NCI-H82 treated with DMSO at 0.1 percent for 48 hours (cell line): ENCODE results near the gene COL3A1.

Source experiments
- DNase-seq: peaks from one replicate; lab custom pipeline; 2025; ENCODE audit not compliant: unreplicated experiment; lab: John Stamatoyannopoulos, UW

COL3A1 gene

DNA sequence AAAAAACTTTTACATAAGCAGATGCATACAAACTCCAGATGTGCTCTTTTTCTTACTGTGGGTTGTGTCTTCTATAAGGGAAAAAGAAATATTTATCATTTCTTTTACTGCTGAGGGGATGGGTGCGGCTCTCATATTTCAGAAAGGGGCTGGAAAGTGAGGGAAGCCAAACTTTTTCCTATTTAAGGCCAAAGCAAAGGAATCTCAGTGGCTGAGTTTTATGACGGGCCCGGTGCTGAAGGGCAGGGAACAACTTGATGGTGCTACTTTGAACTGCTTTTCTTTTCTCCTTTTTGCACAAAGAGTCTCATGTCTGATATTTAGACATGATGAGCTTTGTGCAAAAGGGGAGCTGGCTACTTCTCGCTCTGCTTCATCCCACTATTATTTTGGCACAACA, at the start of gene COL3A1:
Gene COL3A1 (plus strand): TSS at position 210 of the 400 bp plus-strand sequence. CDS start 117 bp downstream, at position 327.
- DNase-seq: no peak

DNA sequence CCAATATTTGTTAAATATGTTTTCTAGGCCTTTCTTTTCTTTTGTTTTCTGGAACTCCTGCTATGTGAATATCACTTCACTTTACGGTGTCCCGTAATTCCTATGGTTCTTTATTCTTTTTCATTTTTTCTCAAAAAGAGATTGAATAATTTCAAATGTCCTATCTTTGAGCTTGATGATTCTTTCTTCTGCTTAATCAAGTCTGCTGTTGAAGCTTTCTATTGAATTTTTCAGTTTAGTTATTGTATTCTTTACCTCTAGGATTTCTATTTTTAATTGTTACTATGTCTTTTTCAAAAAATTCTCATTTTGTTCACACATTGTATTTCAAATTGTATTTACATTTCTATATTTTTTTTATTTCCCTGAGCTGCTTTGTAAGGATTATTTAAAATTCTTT, 45.5 kb upstream of the COL3A1 start:
- no peak for DNase-seq

DNA sequence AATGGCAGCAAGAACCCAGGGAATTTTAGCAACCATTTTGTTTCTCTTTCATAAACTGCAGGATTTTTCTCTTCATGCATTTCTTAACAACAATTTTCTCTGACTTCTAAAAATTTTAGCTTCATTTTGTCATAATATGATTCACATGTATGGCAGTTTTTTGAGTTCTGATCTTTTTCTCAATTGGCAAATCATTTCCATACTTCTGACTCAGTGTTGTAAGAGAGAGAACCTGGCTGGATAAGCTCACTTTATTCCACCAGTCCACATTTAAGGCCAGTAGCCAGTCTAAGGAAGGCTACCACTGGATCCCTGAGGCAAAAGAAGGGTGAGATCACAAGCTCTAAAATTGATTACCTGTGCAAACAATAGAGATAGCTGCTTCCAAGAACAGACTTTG, 42.8 kb upstream of the COL3A1 start:
- DNase-seq: no peak

DNA sequence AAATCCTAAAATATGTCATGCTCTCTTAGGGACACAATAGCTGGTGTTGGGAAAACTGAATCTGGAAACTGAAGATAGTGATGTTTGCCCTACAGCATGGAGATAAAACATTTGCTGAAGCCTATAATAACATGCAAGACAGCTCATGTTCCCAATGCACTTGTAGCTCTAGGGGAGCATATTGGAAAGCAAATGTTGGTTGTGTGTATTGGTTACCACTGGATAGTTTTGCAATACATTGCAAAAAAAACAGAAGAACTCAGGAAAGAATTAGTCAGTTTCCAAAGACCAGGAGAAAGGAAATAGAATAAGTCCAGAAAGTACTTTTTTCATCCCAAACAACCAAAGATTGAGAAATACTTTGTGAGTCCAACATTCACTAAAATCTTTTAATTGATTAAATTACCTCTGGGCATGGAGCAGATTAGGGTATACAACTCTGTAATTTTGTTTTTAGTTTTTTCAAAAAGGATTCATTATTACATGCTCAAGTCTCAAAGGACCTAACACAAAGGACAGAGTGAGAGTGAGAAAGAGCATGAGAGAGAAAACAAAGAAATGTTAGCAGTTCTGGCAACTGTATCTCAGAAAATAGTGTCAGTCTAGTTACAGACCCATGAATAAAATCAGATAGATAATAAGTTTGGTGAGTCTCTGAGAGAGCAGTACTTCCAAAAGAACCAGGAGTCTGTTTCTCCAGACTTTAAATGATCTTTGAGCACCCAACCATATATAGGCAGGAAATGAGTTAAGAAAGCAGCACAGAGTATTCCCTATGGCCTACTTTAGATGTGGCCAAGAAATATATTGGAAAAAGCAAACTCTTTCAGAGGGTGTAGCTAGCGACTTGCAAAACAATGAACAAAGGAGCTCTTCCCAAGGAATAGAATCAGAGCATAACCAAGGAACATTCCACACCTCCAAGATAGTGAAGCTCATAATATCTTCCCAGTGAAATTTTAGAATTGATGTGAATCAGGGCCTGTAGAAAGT, 36.6 kb upstream of the COL3A1 start:
- DNase-seq: no peak

DNA sequence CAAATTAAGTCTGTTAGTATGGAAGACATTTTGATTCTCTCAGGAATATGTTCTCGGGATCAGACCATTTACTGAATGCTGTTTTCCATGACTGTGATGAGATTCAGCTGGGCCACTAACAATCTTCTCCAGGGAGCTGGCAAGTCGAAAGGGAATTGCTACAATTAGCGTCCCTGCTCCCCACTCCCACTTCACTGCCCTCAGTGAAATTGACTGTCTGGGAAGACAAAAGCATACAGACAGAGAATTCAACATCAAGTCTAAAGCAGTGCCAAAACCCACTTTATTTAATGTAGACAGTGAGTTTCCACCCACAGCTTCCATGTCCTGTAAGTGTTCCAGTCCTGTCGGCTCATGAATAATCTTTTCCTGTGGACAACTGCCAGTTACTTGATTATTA, 34.0 kb upstream of the COL3A1 start:
- DNase-seq: no peak

DNA sequence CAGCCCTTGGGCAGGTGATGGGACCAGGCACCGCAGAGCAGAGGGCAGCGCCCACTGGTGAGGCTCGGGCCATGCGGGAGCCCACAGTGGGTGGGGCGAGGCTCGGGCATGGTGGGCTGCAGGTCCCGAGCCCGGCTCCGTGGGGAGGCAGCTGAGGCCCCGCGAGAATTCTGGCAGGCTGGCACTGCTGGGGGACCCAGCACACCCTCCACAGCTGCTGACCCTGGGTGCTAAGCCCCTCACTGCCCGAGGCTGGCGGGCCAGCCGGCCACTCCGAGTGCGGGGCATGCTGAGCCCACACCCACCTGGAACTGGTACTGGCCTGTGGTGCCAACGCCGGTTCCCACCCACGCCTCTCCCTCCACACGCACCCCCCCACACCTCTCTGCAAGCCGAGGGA, 29.7 kb upstream of the COL3A1 start:
- DNase-seq: no peak

DNA sequence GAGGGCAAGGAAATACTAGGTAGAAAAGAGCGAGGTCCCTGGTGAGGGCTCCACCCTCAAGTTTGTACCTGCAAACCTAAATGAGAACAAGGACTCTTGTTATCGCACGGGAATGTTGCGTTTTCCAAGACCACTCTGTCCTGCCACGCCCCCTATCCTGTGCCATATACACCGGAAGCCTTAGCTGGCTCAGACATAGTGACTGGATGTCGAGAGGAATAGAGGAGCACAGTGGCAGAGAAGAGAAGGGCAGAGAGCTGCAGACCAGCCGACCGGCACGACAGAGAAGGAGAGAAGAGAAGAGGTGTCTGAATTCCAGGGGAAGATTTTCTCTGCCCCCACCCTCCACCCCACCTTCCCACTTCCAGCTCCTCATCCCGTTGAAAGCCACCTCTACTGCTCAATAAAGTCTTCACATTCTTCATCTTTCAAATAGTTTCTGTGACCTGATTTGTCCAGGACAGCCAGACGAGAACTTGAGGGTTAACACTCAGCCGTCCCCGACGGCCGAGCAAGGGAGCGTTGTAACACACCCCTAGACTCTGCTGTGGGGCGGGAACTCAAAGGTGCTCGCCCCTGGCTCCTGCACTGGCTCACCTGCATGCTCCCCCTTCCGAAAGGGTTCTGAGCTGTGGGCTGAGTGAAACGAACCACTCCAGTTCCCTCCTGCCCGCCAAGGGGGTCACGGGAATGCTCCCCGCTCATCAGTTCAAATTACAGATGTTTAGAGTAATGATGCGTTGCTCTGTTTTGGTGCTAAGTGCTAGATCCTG, 24.9 kb upstream of the COL3A1 start:
- no peak for DNase-seq

DNA sequence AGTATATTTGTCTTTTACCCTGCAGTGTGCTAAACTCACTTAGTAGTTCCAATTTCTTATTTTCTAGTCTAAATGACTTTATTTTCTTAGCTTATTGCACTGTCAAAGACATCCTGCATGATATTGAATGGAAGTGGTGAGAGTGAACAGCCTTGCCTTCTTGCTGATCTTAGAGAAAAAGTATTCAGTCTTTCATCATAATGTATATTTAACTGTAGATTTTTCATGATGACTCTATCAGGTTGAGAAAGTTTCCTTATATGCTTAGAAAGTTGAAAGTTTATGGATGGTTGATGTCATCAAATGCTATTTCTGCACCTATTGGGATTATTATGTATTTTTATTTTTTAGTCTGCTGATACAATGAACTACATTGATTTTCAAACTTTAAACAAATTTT, 21.3 kb upstream of the COL3A1 start:
- DNase-seq: no peak

DNA sequence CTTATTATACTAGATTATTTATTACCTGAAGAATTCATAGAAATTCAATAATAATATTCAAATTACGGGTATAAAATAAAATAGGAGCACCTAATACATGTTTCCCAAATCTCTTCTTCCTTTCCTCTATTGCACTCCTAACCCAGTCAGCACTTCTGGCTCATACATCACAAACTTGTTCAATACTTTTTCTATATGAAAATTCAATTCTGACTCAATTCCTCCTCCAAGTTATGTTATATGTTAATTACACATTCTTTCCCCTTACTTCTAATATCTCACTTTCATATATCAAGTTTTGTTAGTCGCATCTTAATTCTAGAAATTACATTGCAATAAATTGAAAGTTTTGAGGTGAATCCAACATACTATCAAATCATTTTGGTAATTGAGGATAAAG, 17.9 kb upstream of the COL3A1 start:
- no peak for DNase-seq

DNA sequence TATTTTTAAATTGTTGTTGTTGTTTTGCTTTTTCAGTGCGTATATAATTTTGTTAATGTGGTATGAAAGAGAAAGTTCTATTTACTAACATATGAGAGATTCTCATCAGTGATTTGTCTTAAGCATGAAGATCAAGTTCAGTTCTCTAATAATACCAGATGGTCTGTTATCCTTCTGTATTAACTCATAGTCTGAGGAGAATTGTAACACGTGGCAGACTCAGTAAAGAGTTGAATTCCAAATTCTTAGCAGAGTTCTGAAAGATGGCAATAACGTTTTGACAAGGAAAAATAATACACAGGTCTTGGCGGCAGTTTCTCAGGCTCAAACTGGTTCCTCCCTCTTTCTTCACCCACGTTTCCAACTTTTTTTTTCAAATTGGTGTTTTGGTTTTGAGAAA, 17.2 kb upstream of the COL3A1 start:
- DNase-seq: no peak

DNA sequence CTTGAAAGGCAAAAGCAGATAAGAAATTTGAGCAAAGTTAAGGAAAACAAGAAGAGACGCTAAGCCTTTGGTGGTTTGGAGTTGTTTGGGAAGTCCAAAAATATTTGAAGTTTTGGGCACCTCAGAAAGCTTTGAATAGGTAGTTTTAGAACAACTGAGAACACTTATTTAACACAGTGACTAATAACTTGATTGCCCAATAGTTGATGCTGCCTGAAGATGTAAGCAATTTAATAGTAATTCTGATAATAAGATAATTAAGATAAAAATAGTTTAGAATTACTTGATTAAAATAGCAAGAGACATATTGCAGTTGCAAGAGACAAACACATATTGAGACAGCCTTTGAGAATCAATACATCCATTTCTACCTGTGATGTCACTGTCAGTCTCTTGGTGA, 16.5 kb upstream of the COL3A1 start:
- DNase-seq: no peak

DNA sequence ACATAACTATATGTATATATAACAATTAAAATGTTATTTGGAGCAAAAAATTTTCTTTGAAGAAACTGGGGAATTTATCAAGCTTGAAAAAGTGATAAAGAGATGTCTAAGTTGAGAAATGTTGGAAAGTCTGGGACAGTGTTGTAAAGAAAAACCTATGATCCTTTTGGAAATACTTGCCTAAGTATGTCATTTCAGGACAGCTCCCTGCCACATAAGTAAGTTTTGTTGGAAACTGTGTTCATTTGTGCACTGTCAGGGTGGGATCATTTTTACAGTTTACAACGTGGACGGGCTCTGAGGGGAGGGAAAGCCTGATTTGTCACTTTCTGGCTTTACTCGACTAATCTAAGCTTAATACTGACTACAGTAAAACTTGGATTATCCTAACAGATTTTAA, 10.4 kb upstream of the COL3A1 start:
- no peak for DNase-seq

DNA sequence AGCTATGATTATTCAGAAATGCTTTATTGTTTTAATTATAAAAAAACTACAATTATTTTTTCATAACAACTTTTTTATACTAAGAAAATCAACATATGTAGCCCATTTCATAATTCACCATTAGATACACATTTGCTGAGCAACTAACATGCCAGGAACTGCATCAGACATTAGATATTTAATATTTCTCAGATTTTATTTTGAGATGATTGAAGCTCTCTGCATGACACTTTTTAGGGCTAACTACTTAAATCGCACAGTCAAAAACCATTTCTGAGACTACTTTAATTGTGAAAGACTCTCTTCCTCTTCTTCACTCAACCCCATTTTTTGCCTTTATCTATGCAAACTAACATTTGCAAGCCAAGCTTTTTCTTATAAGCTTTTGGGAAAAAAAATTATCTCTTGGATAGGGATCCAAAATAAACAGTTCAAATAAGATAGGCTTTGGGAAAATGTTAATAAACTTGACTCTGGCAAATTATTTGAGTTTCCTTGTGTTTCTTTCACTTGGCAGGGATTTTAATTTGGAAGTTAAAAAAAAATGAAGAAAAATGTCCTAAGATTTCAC, 9.1 kb upstream of the COL3A1 start:
- no peak for DNase-seq

DNA sequence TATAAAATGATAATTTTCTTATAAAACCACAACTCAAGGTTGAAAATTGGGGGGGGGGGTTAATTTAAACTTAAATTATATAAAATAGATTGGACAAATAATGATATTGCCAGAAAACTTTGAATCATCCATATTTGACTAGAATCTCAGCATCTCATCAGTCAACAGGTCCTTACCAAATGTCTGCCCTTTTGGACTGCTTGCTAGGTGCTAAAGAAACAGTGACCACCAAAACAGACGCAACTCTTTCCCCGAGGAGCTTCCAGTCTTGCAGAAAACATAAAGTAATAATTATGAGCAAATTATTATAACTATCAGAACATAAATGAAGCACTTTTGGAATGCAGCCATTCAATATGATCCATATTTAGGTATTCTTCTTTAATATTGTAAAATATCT, 8.6 kb upstream of the COL3A1 start:
- no peak for DNase-seq

DNA sequence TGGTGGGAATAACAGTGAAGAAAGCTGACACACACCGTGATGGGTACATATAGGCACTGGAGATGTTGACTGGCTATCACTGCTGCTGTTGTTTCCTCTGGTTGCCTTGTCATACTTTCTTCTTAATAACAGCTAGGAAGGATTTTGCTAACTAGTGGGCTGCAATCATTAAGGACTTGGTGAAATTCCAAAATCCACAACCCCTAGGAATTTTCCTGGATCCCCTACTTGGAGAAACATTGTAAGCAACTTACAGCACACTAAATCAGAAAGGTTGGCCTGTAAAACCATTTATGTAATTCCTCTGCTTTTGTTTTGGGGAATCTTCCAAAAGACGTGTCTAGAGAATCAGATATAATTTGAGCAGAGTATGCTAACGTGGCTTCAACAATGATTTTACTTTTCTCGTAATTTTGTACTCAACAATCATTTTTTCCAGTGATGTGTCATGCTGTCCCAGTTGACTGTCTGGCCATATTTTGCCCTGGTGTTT, 8.0 kb upstream of the COL3A1 start:
- DNase-seq: no peak

DNA sequence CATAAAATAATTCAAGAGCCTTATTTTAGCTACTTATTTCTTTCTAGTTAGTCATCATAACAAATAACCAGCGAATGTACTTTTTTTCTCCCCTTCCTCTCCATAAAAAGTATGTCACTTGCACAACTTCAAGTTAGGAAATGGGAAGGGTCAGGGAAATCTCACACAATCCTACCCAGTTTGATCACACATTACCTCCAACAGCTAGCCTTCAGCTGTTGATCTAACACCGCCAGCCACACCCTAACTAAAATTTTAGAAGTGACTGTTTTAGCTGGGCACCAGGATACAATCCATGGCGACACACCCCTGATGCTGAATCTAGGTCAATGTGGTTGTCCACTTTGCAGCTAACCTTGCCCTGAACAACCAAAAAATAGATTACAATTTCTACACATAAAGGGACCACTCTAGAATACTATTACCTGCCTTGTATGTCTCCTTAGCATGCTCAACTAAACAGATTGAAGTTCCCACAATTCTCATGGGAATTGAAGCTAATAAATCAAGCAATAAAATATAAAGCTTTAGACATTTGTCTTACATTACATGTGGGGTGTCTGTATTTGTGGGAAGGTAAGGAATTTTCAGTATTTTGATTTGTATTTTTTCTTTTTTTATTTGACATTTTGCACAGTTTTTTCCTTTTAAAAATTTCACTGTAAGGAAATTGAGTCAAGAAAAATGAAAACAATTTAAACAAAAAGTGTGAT, 7.3 kb upstream of the COL3A1 start:
- no peak for DNase-seq

DNA sequence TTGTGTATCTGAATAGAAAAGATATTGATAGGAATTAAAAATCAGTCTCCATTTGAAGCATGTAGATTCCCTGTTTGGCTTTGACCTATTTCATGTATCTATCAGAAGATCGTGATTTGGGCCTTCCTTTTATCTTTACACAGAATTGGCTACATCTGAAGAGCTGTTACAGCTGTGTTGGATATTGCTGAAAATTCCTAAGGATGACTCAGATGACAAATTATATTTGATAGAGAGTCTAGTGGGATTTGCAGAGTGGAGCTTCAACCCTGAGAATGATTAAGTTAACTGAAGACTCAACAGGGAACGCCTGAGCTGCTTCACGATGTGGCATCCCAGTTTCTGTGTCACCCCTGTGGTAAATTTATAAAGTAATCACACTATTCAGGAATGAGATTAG, 4.9 kb upstream of the COL3A1 start:
- DNase-seq: no peak

DNA sequence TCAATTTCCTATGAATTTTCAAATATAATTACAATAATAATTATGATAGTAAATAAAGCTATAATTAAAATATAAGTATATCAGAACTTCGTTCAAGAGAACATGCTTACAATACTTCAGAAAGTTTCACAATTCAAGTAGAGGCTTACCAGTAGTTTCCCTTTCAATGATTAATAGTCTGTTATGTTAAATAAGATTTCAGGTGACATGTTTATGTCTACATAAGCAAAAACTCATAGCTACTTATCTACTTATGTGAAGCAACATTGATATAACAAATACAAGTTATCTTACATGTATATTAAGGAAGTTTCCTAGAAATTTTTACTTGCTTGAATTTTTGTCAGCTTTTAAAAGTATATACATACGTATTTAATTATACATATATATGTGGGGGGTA, 4.5 kb upstream of the COL3A1 start:
- no peak for DNase-seq

DNA sequence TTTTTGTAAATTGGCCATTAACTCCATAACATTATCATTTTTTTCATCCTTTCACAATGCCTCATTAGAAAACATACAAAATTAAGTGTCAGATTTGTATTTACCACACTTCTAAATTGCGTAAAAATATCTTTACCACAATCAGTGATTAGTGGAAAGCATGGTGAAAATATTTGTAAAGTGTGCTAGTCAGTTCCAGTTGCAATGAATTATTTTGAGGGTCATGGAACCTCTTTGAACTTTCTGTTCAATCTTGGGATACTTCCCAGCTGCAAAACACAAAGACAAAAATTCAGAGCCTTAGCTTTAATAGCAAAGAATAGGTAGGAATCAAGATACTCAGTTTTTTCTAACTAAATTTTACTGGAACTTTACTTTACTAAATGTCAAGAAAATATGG, 4.0 kb upstream of the COL3A1 start:
- no peak for DNase-seq

DNA sequence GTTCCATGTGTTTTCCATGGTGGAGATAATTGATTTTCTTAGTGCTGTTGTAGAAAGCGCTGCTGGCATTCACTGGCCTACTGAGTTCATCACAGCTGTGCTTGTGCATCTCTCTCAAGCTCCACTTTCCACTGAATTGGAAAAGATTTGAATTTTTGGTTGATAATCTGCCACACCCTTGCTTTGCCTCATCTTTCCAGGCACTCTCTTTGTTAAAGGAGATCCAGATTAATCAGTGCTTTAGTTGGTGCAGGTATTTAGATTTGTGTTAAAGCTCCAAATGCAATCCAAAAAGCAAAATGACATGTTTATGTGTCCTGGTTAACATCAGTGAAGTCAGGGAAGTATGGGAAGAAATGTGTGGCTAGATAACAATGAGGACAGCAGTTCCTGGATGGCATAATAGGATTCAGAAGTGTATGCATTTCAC, 2.7 kb upstream of the COL3A1 start:
- no peak for DNase-seq

DNA sequence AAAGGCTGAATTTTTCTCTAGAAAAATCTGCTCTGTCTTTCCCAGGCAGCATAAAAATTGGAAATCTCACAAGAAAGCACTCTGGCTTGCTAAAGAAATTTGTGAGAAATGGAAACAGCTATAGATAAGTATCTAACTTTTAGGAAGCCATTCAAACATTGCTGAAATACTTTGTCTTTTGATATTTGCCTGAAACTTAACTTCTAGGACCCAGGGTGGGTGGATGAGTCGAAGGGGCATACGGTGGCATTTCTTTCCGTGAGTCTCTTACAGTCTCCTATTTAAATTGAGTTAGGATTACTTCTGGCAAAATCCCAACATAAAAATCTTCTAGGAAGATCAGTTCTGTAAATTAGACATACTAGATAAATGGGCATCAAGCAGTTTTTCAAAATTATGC, 532 bp upstream of the COL3A1 start:
- no peak for DNase-seq
